ENCODE results near the gene INTS6L.
"Not testable (repeated sequence)": the region's sequence is repeated elsewhere in the genome, so short reads cannot be mapped to it uniquely, and the experiment has no call there.

INTS6L gene

DNA sequence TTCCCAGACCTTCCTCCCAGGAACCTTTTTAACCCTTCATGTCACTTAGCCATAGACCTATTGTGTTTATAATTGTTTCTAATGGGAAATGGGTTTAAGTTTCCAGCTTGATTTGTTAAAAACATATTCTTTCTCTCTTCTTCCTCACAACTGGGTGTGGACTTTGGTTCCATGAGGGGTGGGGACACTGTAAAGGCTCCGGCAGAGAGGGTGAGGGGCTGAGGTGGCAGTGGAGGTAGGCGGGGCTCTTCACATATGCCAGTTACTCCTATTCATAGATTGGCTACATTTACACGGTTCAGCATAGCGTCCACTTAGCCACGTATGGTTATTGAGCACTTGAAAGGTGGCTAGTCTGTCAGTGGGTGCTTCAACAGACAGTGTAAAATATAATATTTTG, 7.8 kb downstream of the INTS6L start:
- DNase-seq, result no peak

DNA sequence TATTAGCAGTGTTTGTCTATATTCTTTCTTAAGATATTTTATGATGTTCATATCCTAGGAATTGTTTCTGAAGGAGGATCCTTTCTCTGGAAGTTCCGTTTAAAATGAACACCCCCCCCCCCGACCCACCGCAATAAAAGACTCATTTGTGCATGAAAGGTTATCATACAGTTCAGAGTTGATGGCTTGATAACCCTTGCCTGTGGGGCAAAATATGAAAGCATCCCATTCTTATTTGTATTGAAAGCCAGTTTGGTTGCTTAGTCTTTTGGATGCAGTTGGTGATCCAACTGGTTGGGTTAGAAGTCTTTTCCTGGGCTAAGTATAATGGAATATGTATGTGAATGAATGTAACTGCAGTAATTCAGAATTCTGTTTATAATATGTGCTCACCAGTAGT, 8.3 kb downstream of the INTS6L start:
- DNase-seq, result no peak

DNA sequence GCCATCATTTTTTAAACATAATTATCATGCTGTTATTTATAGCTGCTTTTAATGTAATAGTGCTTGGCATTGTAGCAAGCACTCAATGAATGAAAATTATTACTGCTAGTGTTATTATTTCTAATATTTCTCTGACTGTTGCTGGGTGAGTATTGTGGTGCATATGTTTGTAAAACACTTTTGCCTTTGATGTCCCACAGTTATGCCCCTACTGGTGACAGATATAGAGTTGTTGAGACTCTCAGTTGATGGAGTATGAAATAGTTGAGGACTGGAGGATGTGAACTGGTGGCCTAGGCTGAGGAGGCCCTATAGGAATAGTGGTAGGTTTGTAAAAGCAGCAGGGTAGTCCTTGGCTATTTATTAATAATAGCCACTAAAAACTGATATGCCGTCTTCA, 9.6 kb downstream of the INTS6L start:
- DNase-seq, result no peak

DNA sequence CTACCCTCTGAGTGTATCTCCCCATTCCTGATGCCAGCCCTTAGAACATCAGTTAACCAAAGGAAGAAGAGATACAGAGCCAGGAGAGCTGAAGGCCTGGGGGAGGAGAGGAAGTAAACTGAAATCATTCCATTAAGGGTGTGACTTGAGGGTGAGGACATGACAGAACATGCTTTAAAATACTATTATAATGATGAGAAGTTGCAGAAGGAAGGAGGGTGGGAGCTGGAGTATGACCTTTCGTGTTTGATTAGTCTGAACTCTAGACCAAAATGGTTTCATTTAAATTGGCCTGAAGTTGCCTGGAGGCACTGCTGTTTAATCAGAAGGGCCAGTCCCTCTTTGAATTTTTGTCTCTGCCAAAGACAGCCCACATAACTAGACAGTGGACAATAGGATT, 11.4 kb downstream of the INTS6L start:
- DNase-seq, result no peak

DNA sequence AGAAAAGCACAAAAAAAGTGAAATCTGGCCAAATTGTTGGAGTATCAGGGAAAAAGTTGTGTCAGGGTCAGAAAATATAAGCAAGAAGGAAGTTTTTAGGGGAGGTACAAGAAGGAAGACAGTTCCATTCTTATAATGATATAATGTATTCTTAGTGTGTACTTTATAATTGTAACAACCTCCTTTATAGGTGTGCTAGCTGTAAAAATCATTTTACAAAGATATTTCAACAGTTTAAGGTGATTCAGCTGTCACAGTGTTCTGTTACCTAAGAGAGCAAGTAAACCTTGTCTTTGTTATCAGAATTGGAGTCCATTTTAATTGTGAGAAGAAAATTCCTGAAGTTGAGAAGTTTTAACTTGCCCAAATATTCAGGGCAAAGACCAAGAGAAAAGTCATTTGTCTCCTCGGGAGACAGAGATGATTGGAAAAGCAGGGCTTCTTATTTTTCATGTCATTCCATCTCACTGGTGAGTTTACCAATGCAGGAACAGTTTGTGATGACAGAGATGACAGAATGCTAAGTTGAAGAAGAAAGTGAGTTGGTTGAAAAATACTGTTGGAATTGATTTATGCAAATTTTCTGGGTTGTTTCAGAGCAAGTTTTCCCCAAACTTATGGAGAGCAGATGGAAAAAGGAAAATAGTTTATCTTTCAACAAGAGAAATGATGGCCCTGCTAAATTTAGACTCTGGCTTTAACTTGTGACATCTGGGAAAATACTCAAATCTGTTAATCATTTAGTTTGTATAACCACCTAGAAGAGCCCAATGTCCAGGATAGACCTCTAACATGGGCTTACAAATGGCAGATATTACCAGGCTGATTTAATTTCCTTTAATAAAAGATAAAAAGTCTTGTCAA, 14.8 kb downstream of the INTS6L start:
- DNase-seq, result no peak

DNA sequence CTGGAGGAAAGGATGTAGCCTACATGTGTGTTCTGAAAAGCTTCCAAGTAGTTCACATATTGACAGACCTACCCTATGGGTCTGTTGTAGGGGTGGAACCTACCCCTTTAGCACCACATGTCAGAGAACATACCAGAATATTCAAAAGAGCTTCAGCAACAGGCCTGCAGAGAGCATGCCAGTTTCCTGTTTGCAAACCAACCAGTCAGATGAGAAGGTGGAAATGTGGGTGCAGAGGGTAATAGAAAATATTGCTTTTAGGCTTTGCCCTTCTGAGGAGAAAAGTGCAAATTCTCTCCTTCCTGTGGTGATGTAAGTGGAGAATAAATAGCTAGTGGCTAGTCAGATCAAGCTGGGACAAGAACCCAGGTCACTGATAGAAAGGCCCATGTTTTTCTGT, 16.4 kb downstream of the INTS6L start:
- no peak for DNase-seq

DNA sequence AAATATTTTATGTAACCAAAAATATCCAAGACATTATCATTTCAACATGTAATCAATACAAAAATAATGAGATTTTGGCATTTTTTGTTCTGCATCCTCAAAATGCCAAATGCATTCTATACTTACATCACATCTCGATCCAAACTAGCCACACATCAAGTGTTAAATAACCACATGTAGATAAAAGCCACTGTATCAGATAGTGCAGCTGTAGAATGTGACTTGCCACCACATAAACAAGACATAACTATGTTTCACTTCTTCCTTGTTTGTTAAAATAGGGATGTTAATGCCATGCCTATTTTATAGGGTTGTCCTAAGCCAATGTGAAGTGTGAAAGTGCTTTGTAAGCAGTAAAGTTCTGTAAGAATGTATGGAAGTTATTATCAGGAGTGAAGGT, 20.9 kb downstream of the INTS6L start:
- DNase-seq, result no peak

DNA sequence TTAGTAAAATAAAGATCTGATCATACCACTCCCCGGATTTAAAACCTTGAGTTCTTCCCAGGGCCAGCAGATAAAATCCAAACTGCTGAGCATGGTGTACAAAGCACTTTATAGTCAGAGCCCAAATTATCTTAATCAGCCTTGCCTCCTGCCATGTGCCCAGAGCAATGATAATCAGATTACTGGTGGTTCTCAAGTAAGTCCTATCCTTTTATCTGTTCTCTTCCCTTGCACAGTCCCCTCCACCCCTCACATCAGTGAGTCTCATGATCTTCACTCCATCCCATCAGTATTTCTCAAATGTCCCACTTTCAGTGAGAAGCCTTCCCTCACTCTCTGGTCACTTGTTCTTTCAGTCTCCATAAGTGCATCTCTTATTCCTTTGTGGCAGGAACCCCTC, 22.7 kb downstream of the INTS6L start:
- DNase-seq, result no peak

DNA sequence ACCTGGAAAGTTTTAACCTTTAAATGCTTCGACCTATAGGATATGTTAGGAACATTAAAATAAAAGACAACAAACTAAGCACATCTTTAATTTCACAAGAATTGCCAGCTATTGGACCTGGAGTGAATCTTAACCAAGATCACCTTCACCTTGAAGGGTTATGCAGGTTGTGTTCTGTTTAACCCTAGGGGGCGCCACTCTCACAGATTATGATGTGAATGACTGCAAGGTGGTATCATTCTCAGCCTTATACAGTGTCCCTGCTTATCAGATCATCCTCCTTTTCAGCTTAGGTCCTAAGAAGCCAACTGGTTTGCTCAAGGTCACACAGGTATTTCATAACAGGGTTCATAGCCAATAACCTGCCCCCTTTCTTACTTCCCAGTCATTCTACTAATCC, 23.5 kb downstream of the INTS6L start:
- DNase-seq, result peak; percentile 24 to 44

DNA sequence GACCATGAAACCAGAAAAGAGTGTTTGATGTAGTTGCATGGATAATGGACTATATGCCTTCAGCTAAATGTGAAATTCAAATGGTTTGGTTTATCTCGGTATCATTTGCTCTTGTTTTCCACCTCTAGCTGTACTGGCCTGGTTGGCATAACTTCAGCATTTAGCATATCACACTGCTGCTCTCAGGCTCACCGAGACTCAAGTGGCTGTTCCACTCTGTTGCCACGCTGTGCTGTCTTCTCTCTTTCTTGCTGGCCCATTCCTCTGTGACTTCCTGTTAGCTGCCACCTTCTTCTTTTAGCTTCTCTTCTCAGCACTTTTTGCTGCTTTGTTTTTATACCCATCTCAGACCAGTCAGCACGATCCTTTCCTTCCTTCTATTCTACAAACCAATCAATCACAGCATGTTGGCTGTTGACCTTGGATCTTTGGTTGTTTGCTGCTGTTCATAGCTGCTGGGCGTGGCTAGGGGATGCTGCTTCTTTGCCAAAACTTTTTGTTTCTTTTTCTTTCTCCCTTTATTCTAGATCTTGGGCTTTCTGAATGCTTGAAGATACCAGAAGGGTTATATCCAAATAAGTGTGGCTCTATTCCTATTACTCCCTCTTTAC, 24.0 kb downstream of the INTS6L start:
- DNase-seq, result no peak

DNA sequence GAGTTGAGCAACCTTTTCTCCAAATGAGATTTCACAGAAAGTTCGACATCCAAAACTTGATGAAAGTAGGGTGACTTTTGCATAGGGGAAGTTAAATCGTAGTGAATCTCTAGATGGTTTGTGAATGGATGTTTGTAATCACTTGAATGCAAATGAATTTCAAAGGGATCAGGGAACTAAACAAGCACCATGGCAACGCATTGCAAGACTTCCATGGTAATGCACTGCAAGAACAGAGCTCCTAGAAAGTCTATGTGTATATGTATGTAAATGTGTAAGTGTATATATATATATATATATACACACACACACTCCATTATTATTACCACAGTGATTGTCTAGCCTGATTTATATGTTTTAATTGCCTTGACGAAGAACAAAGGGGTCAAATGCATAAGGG, 27.3 kb downstream of the INTS6L start:
- no peak for DNase-seq

DNA sequence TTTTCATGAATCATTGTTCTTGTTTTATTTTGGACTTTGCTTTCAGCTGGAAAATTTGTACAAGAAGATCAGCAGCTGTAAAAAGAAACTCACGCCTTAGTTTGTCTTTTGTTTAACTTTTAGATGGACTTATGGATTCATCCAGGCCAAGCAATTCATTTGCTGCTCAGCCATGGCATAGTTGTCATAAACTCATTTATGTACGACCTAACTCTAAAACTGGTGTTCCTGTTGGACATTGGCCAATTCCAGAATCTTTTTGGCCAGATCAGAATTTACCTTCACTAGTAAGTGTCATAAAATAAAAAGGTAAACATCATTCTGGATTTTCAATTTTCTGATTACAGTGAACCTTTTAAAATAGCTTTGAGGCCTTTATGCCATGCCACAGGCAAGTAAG, 29.1 kb downstream of the INTS6L start:
- no peak for DNase-seq

DNA sequence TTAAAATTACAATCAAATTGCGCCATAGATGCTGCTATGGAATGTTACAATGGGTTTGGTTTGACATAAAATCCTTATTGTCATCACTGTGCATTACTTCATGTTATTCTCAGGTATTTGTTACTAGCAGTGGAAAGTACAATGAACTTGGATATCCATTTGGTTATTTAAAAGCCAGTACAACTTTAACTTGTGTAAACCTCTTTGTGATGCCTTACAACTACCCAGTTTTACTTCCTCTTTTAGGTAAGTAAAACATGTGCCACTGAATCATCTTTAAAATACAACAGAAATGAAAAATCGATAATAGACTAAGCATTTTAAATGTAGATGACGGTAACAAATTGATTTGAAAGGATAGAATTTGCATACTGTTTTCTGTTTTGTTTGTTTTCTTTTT, 35.6 kb downstream of the INTS6L start:
- no peak for DNase-seq

DNA sequence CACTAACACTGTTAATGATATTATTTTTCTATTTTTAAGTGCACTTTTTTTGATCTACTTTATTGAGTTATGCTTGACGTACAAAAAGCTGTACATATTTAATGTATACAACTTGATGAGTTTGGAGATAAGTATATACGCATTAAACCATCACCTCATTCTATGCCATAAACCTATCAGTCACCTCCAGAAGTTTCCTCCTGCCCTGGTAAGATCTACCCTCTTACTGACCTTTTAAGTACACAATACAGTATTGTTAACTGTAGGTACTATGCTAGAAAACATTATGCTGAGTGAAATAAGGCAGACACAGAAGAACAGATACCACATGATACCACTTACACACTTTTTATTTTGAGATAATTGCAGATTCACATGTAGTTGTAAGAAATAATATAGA, 36.9 kb downstream of the INTS6L start:
- no peak for DNase-seq

DNA sequence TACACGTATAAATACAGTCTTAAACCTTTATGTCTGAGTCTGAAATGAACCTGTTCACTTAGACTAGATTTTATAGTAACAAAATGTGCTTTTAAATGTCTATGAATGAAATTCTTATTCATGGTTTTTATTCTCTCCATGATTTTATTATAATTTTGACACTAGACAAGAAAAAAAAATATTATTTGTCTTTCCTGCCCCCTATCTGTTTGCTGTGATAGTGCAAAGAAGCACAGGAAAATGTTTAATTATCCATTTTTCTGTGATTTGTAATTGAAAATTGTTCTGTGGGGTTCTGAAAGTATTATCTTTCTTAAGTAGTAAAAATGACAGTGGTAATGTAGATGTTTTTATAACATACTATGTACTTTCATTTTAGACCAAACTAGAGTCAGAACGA, 52.0 kb downstream of the INTS6L start:
- no peak for DNase-seq

DNA sequence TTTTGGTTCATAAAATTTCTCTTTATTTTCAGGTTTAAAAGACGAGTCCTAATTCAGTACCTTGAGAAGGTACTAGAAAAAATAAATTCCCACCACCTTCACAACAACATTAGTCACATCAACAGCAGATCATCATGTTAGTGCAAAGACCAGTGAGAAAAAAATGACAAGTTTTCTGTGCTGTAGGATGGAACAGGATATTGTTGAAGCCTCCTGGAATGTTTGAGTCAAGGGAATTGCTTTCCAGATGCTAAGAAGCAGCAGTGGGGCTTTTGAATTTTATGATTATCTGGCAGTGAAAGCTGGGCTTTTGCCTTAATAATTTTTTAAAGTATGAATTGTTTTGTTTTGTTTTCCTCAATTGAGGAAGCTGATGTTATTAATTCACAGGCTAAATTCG, 61.0 kb downstream of the INTS6L start:
- DNase-seq, result no peak

DNA sequence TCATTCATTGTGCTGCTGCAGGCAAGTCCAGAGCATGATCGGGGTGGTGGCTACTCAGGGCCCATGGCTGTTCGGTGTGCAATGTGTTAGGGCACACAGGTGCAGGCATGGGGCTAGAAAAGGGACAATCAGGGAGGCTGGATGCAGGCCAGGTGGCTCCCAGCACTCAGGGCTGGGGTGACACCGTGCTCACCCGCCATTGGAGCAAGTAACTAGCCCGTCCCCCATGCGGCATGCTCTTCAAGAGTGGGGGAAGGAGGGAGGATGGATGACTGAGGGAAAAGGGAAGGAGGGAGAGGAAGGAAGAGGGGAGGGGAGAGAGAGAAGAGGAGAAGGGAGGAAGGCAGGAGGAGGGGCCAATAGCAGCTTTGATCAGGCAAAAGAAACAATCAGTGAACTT, 64.7 kb downstream of the INTS6L start:
- DNase-seq, result no peak

DNA sequence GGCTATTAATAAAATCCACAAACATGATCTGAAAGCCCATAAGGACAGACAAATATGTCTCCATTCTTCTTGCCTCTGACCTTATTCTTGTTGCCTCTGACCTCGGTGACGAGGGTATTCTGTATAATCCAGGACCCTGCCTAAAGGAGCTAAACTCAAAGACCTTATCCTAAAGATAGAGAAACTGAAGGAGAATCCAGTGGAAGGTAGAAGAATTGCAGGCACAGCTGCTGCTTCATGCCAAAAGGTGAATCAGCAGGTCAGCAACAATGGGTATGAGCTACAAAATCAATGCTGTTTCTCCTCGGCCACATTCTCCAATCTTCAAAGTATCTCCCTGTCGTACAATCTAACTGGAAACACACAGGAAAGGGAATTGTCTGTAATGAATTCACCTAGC, 71.4 kb downstream of the INTS6L start:
- DNase-seq, result no peak

DNA sequence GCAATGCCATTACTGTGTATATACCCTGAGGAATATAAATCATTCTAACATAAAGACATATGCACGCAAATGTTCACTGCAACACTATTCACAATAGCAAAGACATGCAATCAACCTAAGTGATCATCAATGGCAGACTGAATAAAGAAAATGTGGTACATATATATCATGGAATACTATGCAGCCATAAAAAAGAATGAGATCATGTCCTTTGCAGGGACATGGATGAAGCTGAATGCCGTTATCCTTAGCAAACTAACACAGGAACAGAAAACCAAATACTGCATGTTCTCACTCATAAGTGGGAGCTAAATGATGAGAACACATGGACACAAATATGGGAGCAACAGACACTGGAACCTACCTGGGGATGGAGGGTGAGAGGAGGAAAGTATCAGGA, 73.6 kb downstream of the INTS6L start:
- DNase-seq, result not testable (repeated sequence)

DNA sequence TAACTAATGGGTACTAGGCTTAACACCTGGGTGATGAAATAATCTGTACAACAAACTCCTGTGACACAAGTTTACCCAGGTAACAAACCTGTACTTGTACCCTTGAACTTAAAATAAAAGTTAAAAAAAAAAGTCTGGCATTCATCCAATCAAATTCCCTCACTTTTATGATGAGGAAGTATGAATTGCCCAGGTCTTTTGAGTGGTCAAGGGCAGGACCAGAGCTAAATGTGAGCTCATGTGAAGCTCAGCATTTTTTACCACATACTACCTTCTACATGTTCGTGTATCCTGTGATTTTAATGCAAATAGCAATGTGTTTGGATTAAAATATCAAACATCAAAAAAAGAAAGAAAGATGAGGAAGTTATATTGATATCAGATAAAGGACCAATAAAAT, 74.0 kb downstream of the INTS6L start:
- not testable (repeated sequence) for DNase-seq

DNA sequence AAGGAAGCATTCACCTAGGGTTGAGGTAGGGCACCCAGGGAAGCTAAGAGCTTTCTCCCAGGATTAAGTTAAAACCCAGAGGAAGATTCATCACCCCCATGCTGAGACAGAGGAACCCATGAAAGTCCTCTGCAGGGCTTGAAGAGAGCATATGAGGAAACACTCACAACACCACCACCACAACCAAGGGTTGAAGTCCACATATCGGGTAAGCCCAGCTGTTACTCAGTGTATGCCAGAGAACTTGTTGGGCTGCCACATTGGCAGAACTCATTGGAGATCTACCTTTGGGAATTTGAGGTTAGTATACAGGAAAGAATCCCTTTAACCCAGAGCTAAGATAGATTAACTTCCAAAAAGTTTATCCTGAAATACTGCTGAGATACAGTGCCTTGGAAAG, 75.1 kb downstream of the INTS6L start:
- no peak for DNase-seq

DNA sequence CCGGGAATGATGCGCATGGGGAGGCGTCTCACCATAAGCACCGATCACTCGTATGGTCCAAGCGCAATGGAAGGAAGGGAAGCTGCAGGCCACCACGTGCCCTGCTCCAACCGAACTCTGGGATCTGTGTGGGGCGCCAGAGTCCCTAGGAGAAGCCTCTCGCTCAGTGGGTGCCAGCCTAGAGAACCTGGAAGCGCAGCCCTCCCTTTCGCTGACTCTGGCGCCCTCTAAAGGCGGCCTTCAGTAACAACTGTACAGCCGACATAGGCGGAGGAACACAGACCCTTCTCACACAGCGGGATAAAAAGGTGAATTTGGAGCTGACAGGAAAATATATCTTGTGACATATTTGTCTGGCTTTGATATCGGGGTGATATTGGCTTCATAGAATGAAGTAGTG, 76.0 kb downstream of the INTS6L start:
- DNase-seq, result peak; percentile 3 to 36

DNA sequence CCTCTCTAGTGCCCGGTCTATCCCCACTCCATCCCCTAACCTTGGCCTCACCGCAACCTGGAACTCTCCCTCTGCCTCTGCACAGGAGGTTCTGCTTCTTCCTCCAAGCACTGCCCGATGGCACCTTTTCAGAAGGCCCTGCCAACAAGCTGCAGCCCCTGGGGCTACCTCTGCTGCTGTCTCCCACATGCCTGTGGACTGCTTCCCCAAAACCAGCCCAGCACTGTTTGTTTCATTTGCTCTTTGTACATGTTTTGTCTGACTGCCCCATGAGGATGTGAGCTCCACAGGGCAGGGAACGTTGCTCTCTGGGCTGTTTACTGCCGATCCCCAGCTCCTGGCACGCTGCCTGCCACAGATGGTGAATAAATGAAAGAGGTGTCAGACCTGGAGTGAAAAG, 85.4 kb downstream of the INTS6L start:
- no peak for DNase-seq

DNA sequence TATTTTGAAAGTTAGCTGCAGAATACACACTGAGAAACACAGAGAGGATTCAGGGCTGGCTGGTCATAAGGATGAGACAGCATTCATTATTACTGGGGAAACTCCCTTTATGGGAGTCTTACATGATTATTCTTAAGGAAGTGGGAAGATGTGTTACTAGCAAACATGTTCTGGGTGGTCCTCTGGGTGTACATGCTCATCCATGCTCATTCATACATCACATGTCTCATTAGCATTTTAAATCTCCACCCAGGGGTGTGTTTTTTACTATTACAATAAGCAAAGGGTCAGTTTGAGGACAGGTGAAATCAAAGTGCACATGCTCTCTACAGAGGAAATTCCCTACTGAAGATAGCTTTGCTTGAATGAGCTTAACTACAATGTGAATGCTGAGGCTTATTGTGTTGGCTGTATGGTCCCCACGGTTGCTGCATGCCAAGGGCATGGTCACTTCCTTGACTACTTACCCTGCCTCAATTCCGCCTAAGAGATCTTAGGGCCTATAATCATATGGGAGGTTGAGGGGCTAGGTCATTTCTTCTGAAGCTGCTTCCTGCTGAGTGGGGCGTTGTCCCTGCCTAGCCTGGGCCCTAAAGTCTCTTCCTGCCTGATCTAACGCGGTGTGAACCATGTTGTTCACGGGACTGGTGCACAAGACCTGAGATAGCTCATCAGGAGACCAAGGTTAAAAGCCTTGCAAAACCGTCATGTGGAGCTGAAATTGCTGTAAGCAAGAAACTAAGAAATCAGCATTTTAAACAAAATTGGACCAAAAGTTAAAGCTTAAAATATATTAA, 104.1 kb downstream of the INTS6L start:
- not testable (repeated sequence) for DNase-seq

Measured in activated CD4-positive, alpha-beta T cell treated with anti-CD3 and anti-CD28 coated beads for 4 hours (primary cell).